Pancreas (tissue), 10 donors: Measurements from ENCODE around the gene ME3. TPM values are rescaled to one million over a fixed set of nuclear protein-coding genes. Genes with fewer than 3 reads are reported as not detected.

Experiments used
- ATAC-seq, 4 donors: fragments of 200-7000 bp; cut with Tn5 transposase; one replicate each; pipeline versions ENCODE4 v1.8.0 to v1.9.1; 2020; ENCODE audit warnings: mild to moderate bottlenecking in 4 of 4, moderate library complexity in 4 of 4
- DNase-seq, 6 donors: peaks; one replicate each; pipeline ENCODE4 v3.0.0-alpha.2; 2020
- FAIRE-seq: peaks from 2 replicates; lab custom pipeline; 2012; peaks lifted over from hg19 to GRCh38; lab: Jason Lieb, UNC
- H3K27ac ChIP-seq, 4 donors: fragments of 200-600 bp; sonication (generic); 1 replicate in 3 of 4; 2 replicates in 1 of 4; pipeline versions ENCODE4 v1.5.0 to v1.8.0; 2020
- H3K27me3 ChIP-seq, 4 donors: fragments of 200-600 bp; one replicate each; pipeline ENCODE4 v1.8.0; 2021
- H3K36me3 ChIP-seq, 3 donors: fragments of 200-600 bp; sonication (generic) in 1 of 3; one replicate each; pipeline versions ENCODE4 v1.5.0 to v1.8.0; 2020 to 2021
- H3K4me1 ChIP-seq, 3 donors: fragments of 200-600 bp; one replicate each; pipeline ENCODE4 v1.8.0; 2021
- H3K4me3 ChIP-seq, 4 donors: fragments of 200-600 bp; sonication (generic) in 2 of 4; one replicate each; pipeline versions ENCODE4 v1.5.0 to v1.8.0; 2020 to 2021
- H3K9me3 ChIP-seq, 4 donors: fragments of 200-600 bp; one replicate each; pipeline ENCODE4 v1.8.0; 2021
- WGBS, 2 donors: extraction: QIAGEN DNeasy Blood & Tissue Kit; methylation state at CpG; one replicate each; pipeline ENCODE4 v1.1.7; 2013; 5-methylcytosine and 5-hydroxymethylcytosine counted together
- intact Hi-C, 3 donors: fragments of 100-400 bp; cut with DNase I; formaldehyde crosslinking; loops; one replicate each; pipeline versions ENCODE4 v1.11.1 to v1.14.2; 2022
- polyA plus RNA-seq, 2 donors: library from polyadenylated mRNA; stranded (reverse); fragments of 200-250 nt; gene quantifications; one replicate each; pipeline ENCODE4 v1.2.3, GENCODE V29; 2013
- total RNA-seq, 6 donors: library from RNA; stranded (reverse); fragmentation: NEBNext Ultra II Directional in 4 of 6; extraction: Animal tissue kit (Norgen Biotek cat#: 25700) in 4 of 6; gene quantifications; one replicate each; pipeline versions ENCODE4 v1.2.1 to v1.2.4, GENCODE V29; 2021 to 2023
- TF ChIP-seq, protein P1 (sequence below), 4 donors: fragments of 200-600 bp; sonication (generic) in 3 of 4; IDR thresholded peaks; one replicate each; pipeline versions ENCODE4 v1.5.0 to v1.8.0; 2021; ENCODE audit warnings: antibody characterized with exemption in 4 of 4
- donor health status: healthy with polysubstance abuse.
- donor health status: DM: no; HTN: no; CAD: no; lungs with moderate emphysema.
- donor health status: DM: no; HTN: no; CAD: no.
- donor health status: control.
- donor health status: control.
- donor health status: Bipolar disorder and iron deficiency.
- donor health status: DM: yes; HTN: yes; CAD: no.
- donor health status: DM: no; HTN: no; CAD: no.
- donor health status: DM: no; HTN: no; CAD: no.
- donor health status: DM: yes; HTN: yes; CAD: no.

Gene ME3
- total and polyA plus RNA-seq, 8 donors, result 6.5 to 38.8 (median 13.2) TPM

DNA sequence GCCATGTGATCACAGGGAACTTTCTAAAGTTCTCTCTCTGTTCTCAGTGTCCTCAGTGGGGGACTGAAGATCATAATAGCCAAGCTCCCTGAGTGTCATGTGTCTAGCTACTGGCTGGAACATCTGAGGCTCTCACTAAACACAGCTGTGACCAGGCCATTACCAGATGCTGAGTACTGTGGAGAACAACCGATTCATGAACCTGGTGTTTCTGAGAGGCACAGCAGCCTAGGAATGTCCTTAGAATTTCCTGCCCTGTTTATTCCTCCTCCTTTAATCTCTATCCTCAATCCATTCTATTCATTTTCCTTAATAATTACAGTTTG, 93.0 kb downstream of the ME3 start:
- ATAC-seq (no peak), FAIRE-seq (no peak), DNase-seq (no peak)
- no peaks in the 10 kb centered on the region for H3K27me3 ChIP-seq
- intact Hi-C loops, result no loop called here
- no peak overlapping the region for H3K4me3 ChIP-seq
- TF ChIP-seq, protein P1, sequence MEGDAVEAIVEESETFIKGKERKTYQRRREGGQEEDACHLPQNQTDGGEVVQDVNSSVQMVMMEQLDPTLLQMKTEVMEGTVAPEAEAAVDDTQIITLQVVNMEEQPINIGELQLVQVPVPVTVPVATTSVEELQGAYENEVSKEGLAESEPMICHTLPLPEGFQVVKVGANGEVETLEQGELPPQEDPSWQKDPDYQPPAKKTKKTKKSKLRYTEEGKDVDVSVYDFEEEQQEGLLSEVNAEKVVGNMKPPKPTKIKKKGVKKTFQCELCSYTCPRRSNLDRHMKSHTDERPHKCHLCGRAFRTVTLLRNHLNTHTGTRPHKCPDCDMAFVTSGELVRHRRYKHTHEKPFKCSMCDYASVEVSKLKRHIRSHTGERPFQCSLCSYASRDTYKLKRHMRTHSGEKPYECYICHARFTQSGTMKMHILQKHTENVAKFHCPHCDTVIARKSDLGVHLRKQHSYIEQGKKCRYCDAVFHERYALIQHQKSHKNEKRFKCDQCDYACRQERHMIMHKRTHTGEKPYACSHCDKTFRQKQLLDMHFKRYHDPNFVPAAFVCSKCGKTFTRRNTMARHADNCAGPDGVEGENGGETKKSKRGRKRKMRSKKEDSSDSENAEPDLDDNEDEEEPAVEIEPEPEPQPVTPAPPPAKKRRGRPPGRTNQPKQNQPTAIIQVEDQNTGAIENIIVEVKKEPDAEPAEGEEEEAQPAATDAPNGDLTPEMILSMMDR (IDR thresholded peaks at IDR 0.05), result no peak
- no peaks in the 10 kb centered on the region for H3K36me3 ChIP-seq
- no peaks in the 10 kb centered on the region for H3K9me3 ChIP-seq
- 90 to 95% methylated on average over 1 of the region's 1 CpG for WGBS, 2 donors
- peaks cover 7 to 15% (median 13%) of the 10 kb centered on the region in 3 donors for H3K4me1 ChIP-seq
- no peak overlapping the region for H3K27ac ChIP-seq

DNA sequence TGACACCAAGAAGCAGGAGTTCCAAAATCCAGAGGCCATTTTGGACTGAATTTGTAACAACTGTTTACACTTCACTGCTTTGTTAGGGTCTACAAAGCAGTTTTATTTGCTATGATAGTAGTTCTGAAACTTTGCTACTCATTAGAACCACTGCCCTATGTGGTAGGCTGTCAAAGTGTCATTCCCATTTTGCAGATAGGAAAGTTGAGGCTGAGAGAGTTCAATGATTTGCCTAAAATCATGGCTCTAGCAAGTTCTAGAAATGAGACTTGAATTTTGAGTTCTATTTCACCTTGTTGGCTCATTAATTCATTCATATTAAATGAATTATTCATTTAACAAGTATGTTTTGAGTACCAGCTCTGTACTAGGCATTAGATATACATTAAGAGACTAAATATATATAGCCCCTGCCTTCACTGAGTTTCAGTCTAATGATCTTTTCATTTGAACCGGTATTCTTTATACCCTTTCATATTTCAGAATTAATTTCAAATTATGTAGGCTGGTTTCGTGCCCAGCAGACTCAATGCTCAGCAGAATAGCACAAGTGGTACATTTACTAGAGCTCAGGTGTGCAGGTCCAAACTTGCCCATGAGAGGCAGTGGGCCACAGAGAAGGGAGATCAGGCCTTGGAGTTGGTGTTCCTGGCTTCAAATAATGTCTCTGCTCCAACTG, 93.5 kb downstream of the ME3 start:
- intact Hi-C loops, result no loop called here
- 89 to 94% methylated on average over 2 of the region's 2 CpGs for WGBS, 2 donors
- no peak for ATAC-seq
- no peak for DNase-seq
- Histone ChIP-seq H3K27me3 (no peaks in the 10 kb centered on the region), H3K36me3 (no peaks in the 10 kb centered on the region), H3K27ac (peak overlapping the region in 2 of 4 donors; percentile 10 to 24), H3K4me3 (no peak overlapping the region), H3K4me1 (peaks cover 7 to 15% (median 13%) of the 10 kb centered on the region in 3 donors), H3K9me3 (no peaks in the 10 kb centered on the region)
- FAIRE-seq, result no peak
- TF ChIP-seq, protein P1 (IDR thresholded peaks at IDR 0.05), result no peak

DNA sequence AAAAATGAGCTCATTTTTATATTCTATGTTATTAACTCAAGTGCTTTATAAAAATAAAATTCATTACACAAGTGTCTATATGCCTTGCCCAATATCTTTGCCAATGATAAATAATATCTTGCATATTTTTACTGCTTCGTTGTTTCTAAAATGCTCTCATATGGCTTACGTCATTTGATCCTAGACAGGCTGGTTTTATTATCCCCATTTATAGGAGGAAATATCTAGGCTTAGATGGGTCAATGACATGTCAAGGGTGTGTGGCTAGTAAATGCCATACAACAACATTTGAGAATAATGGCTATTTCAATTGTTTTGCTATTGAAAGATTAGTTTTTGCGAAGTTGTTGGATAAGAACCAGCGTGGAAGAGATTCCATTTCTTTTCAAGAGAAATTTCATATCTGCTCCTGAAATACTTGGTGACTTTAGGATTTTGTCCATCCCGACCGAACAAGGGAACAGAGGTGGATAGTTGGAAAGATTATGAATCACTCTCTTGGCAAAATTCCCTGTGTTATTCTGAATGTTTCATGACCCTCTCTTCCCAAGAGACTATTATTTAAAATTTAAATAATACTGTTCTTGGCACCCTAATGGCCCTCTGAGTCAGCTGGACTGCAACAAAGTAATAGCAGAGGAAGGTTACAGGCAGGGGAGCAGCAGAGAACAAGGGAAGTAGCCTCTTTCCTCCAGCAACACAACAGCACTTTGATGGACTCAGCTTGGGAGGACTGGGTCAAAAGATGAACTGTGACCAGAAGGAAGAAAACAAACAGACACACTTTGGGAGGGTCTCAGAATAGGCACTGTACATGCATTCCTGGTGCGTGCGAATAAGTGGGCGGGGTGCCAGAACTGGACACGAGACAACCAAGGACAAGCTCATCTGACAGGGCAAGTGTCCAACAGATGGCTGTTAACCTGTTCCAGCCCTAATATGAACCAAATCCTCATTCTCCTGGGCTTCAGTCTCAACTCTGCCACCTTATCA, 94.5 kb downstream of the ME3 start:
- H3K27ac ChIP-seq, result peak overlapping the region in 2 of 4 donors; percentile 10 to 24
- peak; percentile 21 to 76 (median 64) for ATAC-seq
- FAIRE-seq, result peak; percentile 81
- no peaks in the 10 kb centered on the region for H3K27me3 ChIP-seq
- DNase-seq, result peak in 3 of 6 donors; percentile 31 to 59 (median 45)
- 47 to 54% methylated on average over 10 of the region's 10 CpGs for WGBS, 2 donors
- TF ChIP-seq, protein P1 (IDR thresholded peaks at IDR 0.05), result no peak
- intact Hi-C loops, result no loop called here
- H3K4me1 ChIP-seq, result peaks cover 7 to 15% (median 13%) of the 10 kb centered on the region in 3 donors
- no peak overlapping the region for H3K4me3 ChIP-seq
- no peaks in the 10 kb centered on the region for H3K36me3 ChIP-seq
- no peaks in the 10 kb centered on the region for H3K9me3 ChIP-seq

DNA sequence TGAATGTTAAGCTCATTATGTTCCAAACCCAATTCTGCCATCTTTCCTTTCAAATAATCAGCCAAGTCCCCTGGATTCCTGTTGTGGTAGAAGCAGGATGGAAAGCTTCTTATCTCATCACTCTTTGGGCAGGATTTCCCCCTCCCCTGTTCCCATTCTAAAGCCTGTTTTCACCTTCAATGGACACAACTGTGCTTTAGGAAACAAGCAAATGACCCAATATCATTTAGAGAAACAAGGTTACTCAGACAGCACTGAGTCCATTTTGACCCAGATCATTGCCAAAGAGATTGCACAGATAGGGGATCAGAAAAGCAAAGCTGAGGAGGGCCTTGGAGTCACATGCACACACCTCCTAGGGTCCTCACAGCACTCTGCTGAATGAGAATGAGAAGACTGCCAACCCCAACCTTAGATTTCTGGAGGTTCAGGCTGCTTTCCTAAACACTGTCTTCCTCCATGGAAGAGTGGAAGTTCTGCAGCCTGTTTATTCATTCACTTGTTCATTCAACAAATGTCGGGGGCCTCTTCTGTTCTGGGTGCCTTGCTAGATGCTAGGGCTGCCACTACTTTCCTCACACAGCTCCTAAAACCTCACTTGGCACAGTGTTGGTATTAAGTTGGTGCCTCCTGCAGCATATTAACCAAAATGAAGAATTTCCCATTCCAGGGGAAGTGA, 95.3 kb downstream of the ME3 start:
- TF ChIP-seq, protein P1 (IDR thresholded peaks at IDR 0.05), result no peak
- H3K4me3 ChIP-seq, result no peak overlapping the region
- DNase-seq, result no peak
- H3K4me1 ChIP-seq, result peaks cover 4 to 15% (median 13%) of the 10 kb centered on the region in 3 donors
- peak overlapping the region in 2 of 4 donors; percentile 10 to 24 for H3K27ac ChIP-seq
- intact Hi-C loops, result no loop called here
- H3K9me3 ChIP-seq, result no peaks in the 10 kb centered on the region
- H3K27me3 ChIP-seq, result no peaks in the 10 kb centered on the region
- FAIRE-seq, result no peak
- no peak for ATAC-seq
- WGBS, 2 donors, result 88 to 91% methylated on average over 1 of the region's 1 CpG
- no peaks in the 10 kb centered on the region for H3K36me3 ChIP-seq
